Nephron (organoid): ENCODE results near the gene HCAR1.

Experiments used
- H3K27ac Mint-ChIP-seq, 3 experiments: 2 replicates each; pipeline ENCODE4 v1.8.0; 2020; ENCODE audit warnings: mixed read lengths in 3 of 3, mild to moderate bottlenecking in 2 of 3, moderate library complexity in 1 of 3
- H3K27me3 Mint-ChIP-seq: 2 replicates; pipeline ENCODE4 v1.8.0; 2021; ENCODE audit warnings: low read depth, mild to moderate bottlenecking, moderate library complexity, mixed read lengths
- H3K36me3 Mint-ChIP-seq: 2 replicates; pipeline ENCODE4 v1.8.0; 2020; ENCODE audit warnings: low read depth, mixed read lengths
- H3K4me1 Mint-ChIP-seq: 2 replicates; pipeline ENCODE4 v1.8.0; 2020; ENCODE audit warnings: mixed read lengths
- H3K4me3 Mint-ChIP-seq, 3 experiments: 2 replicates each; pipeline ENCODE4 v1.8.0; 2020; ENCODE audit warnings: mild to moderate bottlenecking in 3 of 3, mixed read lengths in 3 of 3, moderate library complexity in 2 of 3
- H3K9me3 Mint-ChIP-seq: 2 replicates; pipeline ENCODE4 v1.8.0; 2020; ENCODE audit warnings: mixed read lengths
- CTCF ChIP-seq, 3 experiments: fragments of 200-600 bp; sonication (generic); IDR thresholded peaks; one replicate each; pipeline ENCODE4 v1.5.0; 2021; ENCODE audit warnings: antibody characterized with exemption in 3 of 3; ENCODE audit not compliant: unreplicated experiment in 3 of 3

HCAR1 gene

GRCh38 chr12:122732611-122733010, 2.0 kb upstream of the HCAR1 start:
- no peaks in the 10 kb centered on the region for H3K36me3 Mint-ChIP-seq
- H3K4me1 Mint-ChIP-seq: peaks cover 15% of the 10 kb centered on the region
- H3K27me3 Mint-ChIP-seq: peaks cover 4% of the 10 kb centered on the region
- H3K4me3 Mint-ChIP-seq: no peak overlapping the region
- peak overlapping the region; percentile 13 to 71 (median 39) for H3K27ac Mint-ChIP-seq
- no peaks in the 10 kb centered on the region for H3K9me3 Mint-ChIP-seq
- TF ChIP-seq CTCF (IDR thresholded peaks at IDR 0.05; ENCODE audit: unreplicated experiment in 3 of 3): no peak

- H3K4me1 Mint-ChIP-seq: peaks cover 15% of the 10 kb centered on the region
- TF ChIP-seq CTCF (IDR thresholded peaks at IDR 0.05; ENCODE audit: unreplicated experiment in 3 of 3): no peak
- H3K27ac Mint-ChIP-seq: peak overlapping the region; percentile 13 to 71 (median 39)
- H3K9me3 Mint-ChIP-seq: no peaks in the 10 kb centered on the region
- H3K36me3 Mint-ChIP-seq: no peaks in the 10 kb centered on the region
- H3K27me3 Mint-ChIP-seq: peaks cover 4% of the 10 kb centered on the region
- peak overlapping the region in 1 of 3 experiments; percentile 18 for H3K4me3 Mint-ChIP-seq
Observed at GRCh38 chr12:122732170-122732569, 1.5 kb upstream of the HCAR1 start.

- Mint-ChIP-seq H3K4me1 (peaks cover 15% of the 10 kb centered on the region), H3K27me3 (peaks cover 4% of the 10 kb centered on the region), H3K36me3 (no peaks in the 10 kb centered on the region), H3K27ac (peak overlapping the region; percentile 88 to 96 (median 95)), H3K4me3 (peak overlapping the region; percentile 68 to 72 (median 68)), H3K9me3 (no peaks in the 10 kb centered on the region)
- no peak for TF ChIP-seq CTCF (IDR thresholded peaks at IDR 0.05; ENCODE audit: unreplicated experiment in 3 of 3)
Observed at GRCh38 chr12:122729583-122730214, 945 bp downstream of the HCAR1 start.

- Mint-ChIP-seq H3K4me3 (no peak overlapping the region), H3K27me3 (no peaks in the 10 kb centered on the region), H3K4me1 (peaks cover 8% of the 10 kb centered on the region), H3K36me3 (no peaks in the 10 kb centered on the region), H3K27ac (peak overlapping the region in 1 of 3 experiments; percentile 40), H3K9me3 (no peaks in the 10 kb centered on the region)
- no peak for TF ChIP-seq CTCF (IDR thresholded peaks at IDR 0.05; ENCODE audit: unreplicated experiment in 3 of 3)
Observed at GRCh38 chr12:122726080-122726558, 4.5 kb downstream of the HCAR1 start.

- H3K36me3 Mint-ChIP-seq: no peaks in the 10 kb centered on the region
- TF ChIP-seq CTCF (IDR thresholded peaks at IDR 0.05; ENCODE audit: unreplicated experiment in 3 of 3): no peak
- no peaks in the 10 kb centered on the region for H3K27me3 Mint-ChIP-seq
- H3K4me3 Mint-ChIP-seq: no peak overlapping the region
- peak overlapping the region in 1 of 3 experiments; percentile 40 for H3K27ac Mint-ChIP-seq
- no peaks in the 10 kb centered on the region for H3K9me3 Mint-ChIP-seq
- H3K4me1 Mint-ChIP-seq: peaks cover 4% of the 10 kb centered on the region
Observed at GRCh38 chr12:122725452-122726079, 5.1 kb downstream of the HCAR1 start.
